Thyroid gland (tissue), 4 donors: ENCODE data around the gene RNF19B.
"Not testable (repeated sequence)": the region's sequence is repeated elsewhere in the genome, so short reads cannot be mapped to it uniquely, and the experiment has no call there.

Source experiments
- POLR2A ChIP-seq, 2 donors: fragments of 450-650 bp; IDR thresholded peaks; one replicate each; pipeline ENCODE4 v1.6.1; 2017; ENCODE audit warnings: antibody characterized with exemption in 2 of 2, mild to moderate bottlenecking in 2 of 2, moderate library complexity in 1 of 2
- TF ChIP-seq, protein P1 (sequence below), 6 experiments: fragments of 200-600 bp in 3 of 6; fragments of 450-650 bp in 3 of 6; sonication (generic) in 3 of 6; IDR thresholded peaks; one replicate each; pipeline ENCODE4 v1.5.1; 2016 to 2019; ENCODE audit warnings: antibody characterized with exemption in 6 of 6, mild to moderate bottlenecking in 2 of 6, inconsistent platforms in 1 of 6, moderate library complexity in 1 of 6

DNA sequence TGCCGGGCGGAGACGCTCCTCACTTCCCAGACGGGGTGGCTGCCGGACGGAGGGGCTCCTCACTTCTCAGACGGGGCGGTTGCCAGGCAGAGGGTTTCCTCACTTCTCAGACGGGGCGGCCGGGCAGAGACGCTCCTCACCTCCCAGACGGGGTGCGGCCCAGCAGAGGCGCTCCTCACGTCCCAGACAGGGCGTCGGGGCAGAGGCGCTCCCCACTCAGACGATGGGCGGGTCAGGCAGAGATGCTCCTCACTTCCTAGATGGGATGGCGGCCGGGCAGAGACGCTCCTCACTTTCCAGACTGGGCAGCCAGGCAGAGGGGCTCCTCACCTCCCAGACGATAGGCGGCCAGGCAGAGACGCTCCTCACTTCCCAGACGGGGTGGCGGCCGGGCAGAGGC is 10.4 kb upstream of the RNF19B start:
- TF ChIP-seq, protein P1, sequence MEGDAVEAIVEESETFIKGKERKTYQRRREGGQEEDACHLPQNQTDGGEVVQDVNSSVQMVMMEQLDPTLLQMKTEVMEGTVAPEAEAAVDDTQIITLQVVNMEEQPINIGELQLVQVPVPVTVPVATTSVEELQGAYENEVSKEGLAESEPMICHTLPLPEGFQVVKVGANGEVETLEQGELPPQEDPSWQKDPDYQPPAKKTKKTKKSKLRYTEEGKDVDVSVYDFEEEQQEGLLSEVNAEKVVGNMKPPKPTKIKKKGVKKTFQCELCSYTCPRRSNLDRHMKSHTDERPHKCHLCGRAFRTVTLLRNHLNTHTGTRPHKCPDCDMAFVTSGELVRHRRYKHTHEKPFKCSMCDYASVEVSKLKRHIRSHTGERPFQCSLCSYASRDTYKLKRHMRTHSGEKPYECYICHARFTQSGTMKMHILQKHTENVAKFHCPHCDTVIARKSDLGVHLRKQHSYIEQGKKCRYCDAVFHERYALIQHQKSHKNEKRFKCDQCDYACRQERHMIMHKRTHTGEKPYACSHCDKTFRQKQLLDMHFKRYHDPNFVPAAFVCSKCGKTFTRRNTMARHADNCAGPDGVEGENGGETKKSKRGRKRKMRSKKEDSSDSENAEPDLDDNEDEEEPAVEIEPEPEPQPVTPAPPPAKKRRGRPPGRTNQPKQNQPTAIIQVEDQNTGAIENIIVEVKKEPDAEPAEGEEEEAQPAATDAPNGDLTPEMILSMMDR (IDR thresholded peaks at IDR 0.05) = not testable (repeated sequence)
- not testable (repeated sequence) for TF ChIP-seq POLR2A (IDR thresholded peaks at IDR 0.05)
